Gastroesophageal sphincter (tissue), 4 donors: ENCODE data around the gene HPD. TPM values are rescaled to one million over a fixed set of nuclear protein-coding genes. Genes with fewer than 3 reads are reported as not detected.
"Not testable (repeated sequence)": the region's sequence is repeated elsewhere in the genome, so short reads cannot be mapped to it uniquely, and the experiment has no call there.

ENCODE experiments used
- ATAC-seq: fragments of 150-250 bp; one replicate; pipeline ENCODE4 v1.9.1; 2016; ENCODE audit warnings: mild to moderate bottlenecking, moderate library complexity
- H3K27ac ChIP-seq, 4 donors: fragments of 200-600 bp; sonication (generic) in 3 of 4; 1 replicate in 3 of 4; 2 replicates in 1 of 4; pipeline ENCODE4 v1.5.1; 2016 to 2019
- H3K27me3 ChIP-seq: fragments of 200-600 bp; sonication (generic); one replicate; pipeline ENCODE4 v1.5.1; 2019
- H3K36me3 ChIP-seq, 2 donors: fragments of 200-600 bp; sonication (generic); one replicate each; pipeline ENCODE4 v1.5.1; 2019; ENCODE audit warnings: control low read depth in 1 of 2
- H3K4me1 ChIP-seq, 3 donors: fragments of 200-600 bp; sonication (generic); 1 replicate in 2 of 3; 2 replicates in 1 of 3; pipeline ENCODE4 v1.5.1; 2016 to 2019; ENCODE audit warnings: control low read depth in 2 of 3
- H3K4me3 ChIP-seq, 2 donors: fragments of 200-600 bp; sonication (generic); one replicate each; pipeline ENCODE4 v1.5.1; 2019; ENCODE audit warnings: mild to moderate bottlenecking in 1 of 2, moderate library complexity in 1 of 2
- H3K9me3 ChIP-seq, 3 donors: fragments of 200-600 bp; sonication (generic); one replicate each; pipeline ENCODE4 v1.5.1; 2017 to 2019; ENCODE audit warnings: control low read depth in 2 of 3
- CTCF ChIP-seq, 4 experiments: fragments of 200-600 bp in 2 of 4; fragments of 450-650 bp in 2 of 4; sonication (generic) in 1 of 4; IDR thresholded peaks; one replicate each; pipeline ENCODE4 v1.5.1; 2017 to 2019; ENCODE audit warnings: antibody characterized with exemption in 4 of 4, mild to moderate bottlenecking in 2 of 4, moderate library complexity in 2 of 4
- EP300 ChIP-seq: sonication (generic); formaldehyde crosslinking; IDR thresholded peaks from one replicate; pipeline ENCODE4 v1.6.1; 2017; ENCODE audit warnings: antibody characterized with exemption, mild to moderate bottlenecking
- POLR2A ChIP-seq, 2 donors: fragments of 450-650 bp; IDR thresholded peaks; one replicate each; pipeline ENCODE4 v1.6.1; 2017; ENCODE audit warnings: antibody characterized with exemption in 2 of 2, mild to moderate bottlenecking in 2 of 2, moderate library complexity in 1 of 2
- POLR2AphosphoS5 ChIP-seq: sonication (generic); formaldehyde crosslinking; IDR thresholded peaks from one replicate; pipeline ENCODE4 v1.6.1; 2017; ENCODE audit warnings: antibody characterized with exemption
- WGBS, 2 donors: methylation state at CpG; one replicate each; pipeline ENCODE4 v1.1.5; 2018; ENCODE audit warnings: low coverage in 1 of 2; 5-methylcytosine and 5-hydroxymethylcytosine counted together
- total RNA-seq, 4 donors: library from RNA; depleted of rRNA; stranded (reverse); fragments of >200 nt; gene quantifications; one replicate each; pipeline ENCODE4 v1.1.0, GENCODE V29; 2016

The HPD gene
- total RNA-seq, 4 donors from 2014 or later: 1.2 to 5.0 (median 2.6) TPM; not detected in 1

GRCh38 chr12:121874071-121874470, 15.4 kb upstream of the HPD start:
- no peak overlapping the region for H3K4me3 ChIP-seq
- H3K4me1 ChIP-seq: no peaks in the 10 kb centered on the region
- H3K9me3 ChIP-seq: no peaks in the 10 kb centered on the region
- TF ChIP-seq EP300 (no peak), CTCF (IDR thresholded peaks at IDR 0.05) (no peak), POLR2A (IDR thresholded peaks at IDR 0.05) (no peak), POLR2AphosphoS5 (no peak)
- no peaks in the 10 kb centered on the region for H3K27me3 ChIP-seq
- ATAC-seq: no peak
- H3K36me3 ChIP-seq: no peaks in the 10 kb centered on the region
- H3K27ac ChIP-seq: no peak overlapping the region
- 77% methylated on average over 5 of the region's 6 CpGs; no CpG with 5 or more reads in 1 of the 2 donors for WGBS, 2 donors

GRCh38 chr12:121873216-121873569, 14.5 kb upstream of the HPD start:
- H3K4me1 ChIP-seq: no peaks in the 10 kb centered on the region
- WGBS, 2 donors: 56 to 86% methylated on average over 1 to 2 of the region's 6 CpGs
- H3K9me3 ChIP-seq: no peaks in the 10 kb centered on the region
- no peaks in the 10 kb centered on the region for H3K36me3 ChIP-seq
- TF ChIP-seq EP300 (no peak), POLR2A (IDR thresholded peaks at IDR 0.05) (no peak), POLR2AphosphoS5 (no peak), CTCF (IDR thresholded peaks at IDR 0.05) (no peak)
- no peaks in the 10 kb centered on the region for H3K27me3 ChIP-seq
- no peak overlapping the region for H3K4me3 ChIP-seq
- peak overlapping the region in 3 of 4 donors; percentile 47 to 56 (median 54) for H3K27ac ChIP-seq
- peak; percentile 66 for ATAC-seq

- ATAC-seq: peak; percentile 81
Observed at GRCh38 chr12:121872546-121873215, 14.0 kb upstream of the HPD start.

GRCh38 chr12:121871467-121871866, 12.8 kb upstream of the HPD start:
- no peak for ATAC-seq
- Histone ChIP-seq H3K4me3 (no peak overlapping the region), H3K9me3 (no peaks in the 10 kb centered on the region), H3K27ac (no peak overlapping the region), H3K36me3 (no peaks in the 10 kb centered on the region), H3K4me1 (no peaks in the 10 kb centered on the region), H3K27me3 (no peaks in the 10 kb centered on the region)
- no CpG with 5 or more reads among the region's 3 CpGs for WGBS, 2 donors
- TF ChIP-seq POLR2A (IDR thresholded peaks at IDR 0.05) (no peak), EP300 (no peak)

More at GRCh38 chr12:121872546-121873215, 14.0 kb upstream of the HPD start:
- Histone ChIP-seq H3K27ac (peak overlapping the region in 3 of 4 donors; percentile 47 to 56 (median 54)), H3K27me3 (no peaks in the 10 kb centered on the region), H3K36me3 (no peaks in the 10 kb centered on the region), H3K9me3 (no peaks in the 10 kb centered on the region), H3K4me3 (no peak overlapping the region), H3K4me1 (no peaks in the 10 kb centered on the region)
- TF ChIP-seq EP300 (no peak), POLR2AphosphoS5 (peak; percentile 31), CTCF (IDR thresholded peaks at IDR 0.05) (no peak)
- WGBS, 2 donors: 13 to 46% methylated on average over 1 to 3 of the region's 5 CpGs

GRCh38 chr12:121869229-121869628, 10.6 kb upstream of the HPD start:
- H3K36me3 ChIP-seq, H3K9me3 ChIP-seq: not testable (repeated sequence)
- WGBS, 2 donors: 90 to 94% methylated on average over 2 to 6 of the region's 8 CpGs

GRCh38 chr12:121866331-121866730, 7.7 kb upstream of the HPD start:
- Histone ChIP-seq H3K9me3 (no peaks in the 10 kb centered on the region), H3K4me3 (no peak overlapping the region), H3K4me1 (peaks cover 0 to 6% (median 0%) of the 10 kb centered on the region in 3 donors), H3K27me3 (no peaks in the 10 kb centered on the region), H3K27ac (no peak overlapping the region), H3K36me3 (no peaks in the 10 kb centered on the region)
- TF ChIP-seq POLR2AphosphoS5: no peak
- no peak for TF ChIP-seq EP300
- TF ChIP-seq POLR2A (IDR thresholded peaks at IDR 0.05): no peak
- no peak for TF ChIP-seq CTCF (IDR thresholded peaks at IDR 0.05)
- 39 to 46% methylated on average over 4 of the region's 4 CpGs for WGBS, 2 donors
- no peak for ATAC-seq

More at GRCh38 chr12:121869229-121869628, 10.6 kb upstream of the HPD start:
- ATAC-seq, H3K27ac ChIP-seq, H3K27me3 ChIP-seq, H3K4me1 ChIP-seq, H3K4me3 ChIP-seq: not testable (repeated sequence)
